GM08714 (cell line): Measurements from ENCODE around the gene HSFX2.
"Not testable (repeated sequence)": the region's sequence is repeated elsewhere in the genome, so short reads cannot be mapped to it uniquely, and the experiment has no call there.

Experiments
- H3K4me3 ChIP-seq: fragments of 200-500 bp; sonication (Bioruptor generic); 2 replicates; pipeline ENCODE4 v1.5.1; 2014; ENCODE audit warnings: mild to moderate bottlenecking, low read length, inconsistent platforms
- ZNF274 ChIP-seq: IDR thresholded peaks from 2 replicates; pipeline ENCODE4 v1.6.1; 2012; ENCODE audit warnings: mild to moderate bottlenecking, low read depth, low read length

HSFX2 gene, protein sequence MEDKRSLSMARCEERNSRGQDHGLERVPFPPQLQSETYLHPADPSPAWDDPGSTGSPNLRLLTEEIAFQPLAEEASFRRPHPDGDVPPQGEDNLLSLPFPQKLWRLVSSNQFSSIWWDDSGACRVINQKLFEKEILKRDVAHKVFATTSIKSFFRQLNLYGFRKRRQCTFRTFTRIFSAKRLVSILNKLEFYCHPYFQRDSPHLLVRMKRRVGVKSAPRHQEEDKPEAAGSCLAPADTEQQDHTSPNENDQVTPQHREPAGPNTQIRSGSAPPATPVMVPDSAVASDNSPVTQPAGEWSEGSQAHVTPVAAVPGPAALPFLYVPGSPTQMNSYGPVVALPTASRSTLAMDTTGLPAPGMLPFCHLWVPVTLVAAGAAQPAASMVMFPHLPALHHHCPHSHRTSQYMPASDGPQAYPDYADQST

DNA sequence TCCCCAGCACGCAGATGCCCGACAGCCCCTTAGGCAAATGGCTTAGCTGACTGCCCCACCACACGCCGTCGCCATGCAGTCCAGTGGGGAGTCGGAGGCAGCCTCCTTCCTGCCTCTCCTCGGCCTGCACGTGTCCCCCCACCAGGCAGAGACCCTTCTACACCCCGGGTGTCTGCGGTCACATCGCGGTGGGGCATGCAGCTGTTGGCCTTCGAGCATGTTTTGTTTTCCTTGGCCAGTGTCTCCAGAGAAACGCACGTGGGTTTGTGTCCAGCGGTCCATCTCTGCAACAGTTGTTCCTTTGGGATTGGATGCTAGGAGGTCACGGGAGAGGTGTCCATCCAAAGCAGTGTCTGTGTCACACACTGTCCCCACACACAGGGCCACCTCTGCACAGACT, at the start of gene HSFX2:
Gene HSFX2 (minus strand): TSS at position 101 of the 400 bp plus-strand sequence. CDS start 614 bp downstream, outside the sequence.
- H3K4me3 ChIP-seq = not testable (repeated sequence)

DNA sequence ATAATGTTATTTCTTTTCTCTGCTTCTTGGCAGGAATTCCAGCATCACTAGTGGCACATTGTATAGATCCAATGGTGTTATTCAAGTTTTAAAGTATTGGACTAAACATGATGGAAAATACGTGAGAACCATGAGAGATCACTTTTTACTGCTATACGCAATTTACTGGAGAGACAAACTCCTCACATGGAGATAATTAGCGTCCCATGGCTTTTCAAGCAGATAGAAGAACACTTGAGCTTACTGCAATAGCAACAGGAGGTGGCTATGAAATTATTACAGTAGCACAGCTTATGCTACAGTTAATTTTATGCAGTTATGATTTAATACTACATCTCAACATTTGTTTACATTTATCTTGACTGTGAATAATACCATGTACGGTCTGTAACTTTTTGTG, 48.4 kb upstream of the HSFX2 start:
- H3K4me3 ChIP-seq = no peak overlapping the region
- TF ChIP-seq ZNF274 = no peak

DNA sequence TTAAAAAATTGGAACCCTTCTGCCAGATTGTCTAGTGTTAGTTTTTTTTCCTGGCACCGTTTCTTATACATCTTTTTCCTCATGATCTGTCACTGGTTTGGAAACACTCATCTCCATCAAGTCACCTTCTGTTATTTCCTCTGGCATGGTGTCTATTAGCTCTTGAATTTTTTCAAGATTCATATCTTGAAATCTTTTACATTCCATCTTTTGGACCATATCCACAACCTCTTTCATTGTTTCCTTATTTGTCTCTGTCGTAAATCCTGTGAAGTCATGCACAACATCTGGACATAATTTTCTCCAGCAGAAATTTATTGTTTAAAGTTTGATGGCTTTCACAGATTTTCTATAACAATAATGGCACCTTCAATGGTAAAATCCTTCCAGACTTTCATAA, 46.7 kb upstream of the HSFX2 start:
- no peak overlapping the region for H3K4me3 ChIP-seq
- no peak for TF ChIP-seq ZNF274

DNA sequence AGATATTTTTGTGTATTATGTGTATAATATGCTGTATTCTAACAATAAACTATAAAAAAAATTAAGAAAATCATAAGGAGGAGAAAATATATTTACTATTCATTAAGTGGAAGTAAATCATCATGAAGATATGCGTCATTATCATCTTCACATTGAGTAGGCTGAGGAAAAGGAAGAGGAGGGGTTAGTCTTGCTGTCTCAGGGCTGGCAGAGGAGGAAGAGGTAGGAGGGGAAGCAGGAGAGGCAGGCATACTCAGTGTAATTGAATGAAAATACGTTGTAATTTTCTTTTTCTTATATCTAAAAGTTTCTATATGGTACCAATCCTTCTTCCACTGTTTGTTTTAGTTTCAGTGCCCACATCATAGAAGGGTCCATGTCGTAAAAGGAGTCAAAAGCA, 46.3 kb upstream of the HSFX2 start:
- no peak for TF ChIP-seq ZNF274
- no peak overlapping the region for H3K4me3 ChIP-seq

DNA sequence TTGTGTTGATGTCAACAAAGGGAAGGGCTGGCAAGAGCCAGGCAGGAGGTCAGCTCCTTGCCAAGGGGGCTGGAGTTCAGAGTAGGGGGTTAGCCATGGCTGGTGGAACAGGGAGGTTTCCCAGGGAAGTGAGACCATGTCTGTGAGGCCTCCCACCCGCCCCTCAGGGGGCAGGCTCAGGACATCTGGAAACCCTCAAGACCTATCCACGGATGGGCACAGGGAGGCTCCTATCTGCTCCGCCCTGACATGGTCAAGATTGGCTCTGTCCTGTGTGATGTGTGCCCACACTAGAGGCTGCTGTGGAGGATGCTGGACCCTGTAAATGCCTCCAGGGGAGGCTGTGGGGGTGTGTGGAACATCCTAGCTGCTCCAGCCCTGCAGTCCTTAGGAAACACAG, 44.5 kb upstream of the HSFX2 start:
- TF ChIP-seq ZNF274 = no peak
- no peak overlapping the region for H3K4me3 ChIP-seq

DNA sequence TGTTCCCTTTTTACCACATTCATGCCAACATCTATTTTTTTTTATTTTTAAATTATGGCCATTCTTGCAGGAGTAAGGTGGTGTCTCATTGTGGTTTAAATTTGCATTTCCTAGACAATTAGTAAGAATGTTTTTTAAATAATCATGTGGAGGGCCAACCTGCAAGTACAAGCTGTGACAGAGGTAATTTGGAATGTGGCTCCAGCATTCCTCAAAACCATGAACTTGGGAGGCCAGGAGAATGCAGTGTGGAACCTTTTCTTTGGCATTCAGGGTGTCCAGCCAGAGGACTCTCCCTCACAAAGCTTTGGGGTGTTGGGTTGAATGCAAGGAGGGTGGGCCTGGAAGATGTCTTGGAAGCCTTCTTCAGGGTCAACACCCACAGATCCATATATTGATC, 43.7 kb upstream of the HSFX2 start:
- H3K4me3 ChIP-seq = no peak overlapping the region
- TF ChIP-seq ZNF274 = no peak

DNA sequence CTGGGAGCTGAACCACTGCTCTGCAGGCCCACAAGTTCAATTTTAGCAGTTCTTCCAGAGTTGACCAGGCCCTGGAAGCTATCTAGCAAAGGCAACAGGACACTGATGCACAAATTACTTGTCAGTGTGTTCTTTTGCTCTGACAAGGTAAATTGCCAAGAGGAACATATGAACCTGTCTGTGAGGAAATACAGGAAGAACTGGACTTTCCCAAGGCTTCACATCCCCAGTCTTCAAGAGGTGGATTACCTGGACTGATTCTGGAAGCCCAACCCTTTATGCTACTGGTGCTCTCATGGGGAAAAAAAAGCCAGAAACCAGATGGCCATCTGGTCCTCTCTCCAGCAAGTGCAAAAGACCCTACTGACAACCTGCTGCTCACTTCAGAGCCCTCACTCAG, 38.4 kb upstream of the HSFX2 start:
- TF ChIP-seq ZNF274 = no peak
- no peak overlapping the region for H3K4me3 ChIP-seq

DNA sequence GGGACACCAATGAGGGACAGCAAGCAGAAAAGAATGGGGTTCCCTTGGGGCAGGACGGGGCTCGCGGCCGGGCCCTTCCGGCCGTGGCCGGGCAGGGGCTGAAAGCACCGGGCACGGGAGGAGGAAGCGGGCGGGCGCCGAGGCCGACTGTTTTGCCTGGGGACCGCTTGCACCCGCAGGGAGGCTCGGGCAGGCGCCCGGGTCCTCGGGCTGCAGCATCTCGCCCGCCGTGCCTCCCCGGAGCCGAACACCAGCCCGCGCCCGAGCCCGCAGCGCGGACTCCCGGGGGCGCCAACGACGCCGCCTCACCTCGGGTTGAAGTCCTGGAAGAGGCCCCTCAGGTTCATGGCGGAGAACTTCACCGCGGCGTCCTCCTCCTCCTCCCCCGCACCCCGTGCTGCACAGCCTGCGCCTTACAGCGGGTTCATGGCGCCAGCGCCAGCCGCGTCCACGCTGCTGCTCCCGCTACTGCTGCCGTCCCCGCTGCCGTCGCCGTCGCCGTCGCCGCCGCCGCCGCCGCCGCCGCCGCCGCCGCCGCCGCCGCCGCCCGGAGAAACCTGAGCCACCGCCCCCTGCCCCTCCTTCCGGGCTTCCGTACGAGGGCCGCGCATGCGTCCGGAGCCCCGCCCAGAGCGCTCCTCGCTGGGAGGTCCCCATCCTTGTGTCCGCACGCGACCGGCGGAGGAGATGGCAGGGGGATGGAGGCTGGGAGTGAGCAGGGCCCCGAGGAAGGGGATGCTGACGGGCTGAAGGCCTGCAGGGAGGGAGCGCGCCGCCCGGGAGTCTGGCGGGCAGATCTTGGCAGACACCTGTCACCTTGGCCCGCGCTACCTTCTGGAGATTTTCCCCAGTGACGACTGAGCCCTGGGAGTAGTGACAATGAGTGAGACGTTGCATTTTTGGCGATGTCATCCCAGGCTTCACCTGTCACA, 36.4 kb upstream of the HSFX2 start, which contains the start of gene TMEM185A:
Gene TMEM185A (minus strand): TSS at position 559 of the 932 bp plus-strand sequence. CDS start 212 bp downstream, at position 347.
- no peak for TF ChIP-seq ZNF274
- peak within 1 kb of the TSS; percentile 76 for H3K4me3 ChIP-seq

DNA sequence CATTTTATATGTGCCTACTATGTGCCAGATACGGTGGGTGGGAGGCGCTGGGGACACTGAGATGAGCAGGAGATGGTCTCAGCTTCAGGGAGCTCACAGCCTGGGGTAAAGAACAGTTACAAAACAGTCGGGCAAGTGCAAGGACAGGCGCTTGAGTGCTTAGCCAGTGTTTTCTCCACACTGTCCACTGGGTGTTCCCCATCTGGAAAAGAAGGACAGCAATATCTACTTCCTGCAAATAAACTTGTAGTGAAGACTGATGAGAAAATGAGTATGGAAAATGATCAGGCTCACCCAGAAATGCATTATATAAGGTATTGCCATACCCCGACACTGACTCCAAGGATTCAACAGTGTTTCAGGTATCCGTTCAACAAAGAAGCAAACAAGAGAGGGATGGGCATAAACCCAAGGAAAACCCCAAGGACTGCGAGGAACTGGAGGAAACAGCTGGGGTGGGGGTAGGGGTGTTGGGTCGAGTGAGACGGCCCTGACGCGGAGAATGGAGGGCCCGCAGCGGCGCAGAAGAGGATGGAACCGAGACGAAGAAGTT, 35.6 kb upstream of the HSFX2 start:
- TF ChIP-seq ZNF274 = no peak

DNA sequence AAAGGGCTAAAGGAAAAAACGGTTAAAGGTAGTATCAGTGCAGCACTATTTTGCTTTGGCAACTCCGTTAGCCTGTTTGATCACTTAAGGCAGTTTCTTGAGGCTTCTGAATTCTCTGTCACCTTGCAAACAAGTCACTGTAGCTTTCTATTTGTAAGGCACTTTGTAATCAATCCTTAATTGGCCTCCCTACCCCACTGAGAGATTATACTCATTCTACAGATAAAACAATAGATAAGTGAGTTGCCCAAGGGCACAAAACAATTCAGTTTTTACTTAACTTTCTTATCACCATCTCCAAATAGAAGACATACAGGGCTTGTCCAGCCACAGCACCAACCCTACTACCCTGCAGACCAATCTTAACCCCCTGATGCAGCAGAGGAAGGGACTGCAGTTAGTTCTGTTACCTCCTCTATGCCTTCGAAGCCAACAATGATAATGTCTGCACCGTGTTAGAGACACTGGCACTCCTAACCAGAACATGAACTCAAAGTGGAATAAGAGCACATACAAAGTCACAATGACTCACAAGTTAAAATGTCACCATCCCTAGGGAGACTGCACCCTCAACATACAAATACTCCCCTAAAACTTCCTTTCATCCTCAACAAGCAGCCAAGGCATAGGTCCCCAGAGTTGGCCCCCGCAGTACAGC, 34.7 kb upstream of the HSFX2 start:
- TF ChIP-seq ZNF274 = no peak
- H3K4me3 ChIP-seq = peak overlapping the region; percentile 76; the same call in 1 of the 2 replicates

More for the DNA sequence above, 35.6 kb upstream of the HSFX2 start:
- peak overlapping the region; percentile 76 for H3K4me3 ChIP-seq

DNA sequence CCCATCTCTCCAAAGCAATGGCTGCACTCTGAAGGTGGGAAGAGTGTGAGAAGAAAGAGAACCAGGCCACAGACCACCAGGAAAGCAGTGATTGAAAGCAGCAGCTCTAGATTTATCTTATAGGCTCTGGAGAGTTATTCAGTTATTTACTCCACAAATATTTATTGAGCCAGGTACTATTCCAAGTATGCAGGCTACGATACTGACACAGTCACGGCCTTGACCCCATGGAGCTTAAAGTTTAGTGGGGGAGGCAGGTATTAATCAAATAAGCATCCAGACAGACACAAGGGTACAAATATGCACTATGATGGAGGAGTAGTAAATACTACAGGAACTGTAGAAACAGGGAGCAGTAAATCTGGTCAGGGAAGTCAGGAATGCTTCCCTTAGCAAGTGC, 33.7 kb upstream of the HSFX2 start:
- no peak for TF ChIP-seq ZNF274
- no peak overlapping the region for H3K4me3 ChIP-seq

DNA sequence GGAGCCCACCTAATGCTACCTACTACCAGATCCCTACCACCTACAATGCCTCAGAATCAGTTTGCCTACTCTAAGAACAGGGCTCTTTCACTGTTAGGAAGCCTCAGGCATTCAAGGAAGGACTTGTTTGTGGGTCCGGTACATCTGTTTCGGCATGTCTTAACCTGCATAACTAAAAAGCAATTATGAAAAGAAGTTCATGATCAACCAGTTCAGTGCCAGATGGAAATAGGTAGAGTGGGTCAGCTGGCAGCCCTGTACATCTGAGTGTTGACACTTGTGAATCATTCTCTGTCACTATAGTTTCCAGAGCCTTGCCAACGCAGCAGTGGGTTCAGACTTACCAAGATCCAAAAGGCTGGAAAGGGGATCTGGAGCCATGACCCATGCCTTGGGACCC, 33.2 kb upstream of the HSFX2 start:
- no peak for TF ChIP-seq ZNF274
- no peak overlapping the region for H3K4me3 ChIP-seq

DNA sequence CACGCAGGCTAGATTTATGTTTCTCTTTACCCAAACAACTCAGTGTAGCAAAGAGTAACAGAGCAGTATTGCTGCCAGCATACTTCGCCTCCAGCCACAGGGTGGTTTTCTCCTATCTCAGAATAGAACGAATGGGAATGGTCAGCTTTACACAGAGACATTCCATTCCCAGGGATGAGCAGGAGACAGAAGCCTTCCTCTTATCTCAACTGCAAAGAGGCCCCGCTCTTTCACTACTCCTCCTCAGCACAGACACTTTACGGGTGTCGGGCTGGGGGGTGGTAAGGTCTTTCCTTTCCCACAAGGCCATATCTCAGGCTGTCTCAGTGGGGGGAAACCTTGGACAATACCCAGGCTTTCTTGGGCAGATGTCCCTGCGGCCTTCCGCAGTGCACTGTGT, 31.7 kb upstream of the HSFX2 start:
- not testable (repeated sequence) for H3K4me3 ChIP-seq

DNA sequence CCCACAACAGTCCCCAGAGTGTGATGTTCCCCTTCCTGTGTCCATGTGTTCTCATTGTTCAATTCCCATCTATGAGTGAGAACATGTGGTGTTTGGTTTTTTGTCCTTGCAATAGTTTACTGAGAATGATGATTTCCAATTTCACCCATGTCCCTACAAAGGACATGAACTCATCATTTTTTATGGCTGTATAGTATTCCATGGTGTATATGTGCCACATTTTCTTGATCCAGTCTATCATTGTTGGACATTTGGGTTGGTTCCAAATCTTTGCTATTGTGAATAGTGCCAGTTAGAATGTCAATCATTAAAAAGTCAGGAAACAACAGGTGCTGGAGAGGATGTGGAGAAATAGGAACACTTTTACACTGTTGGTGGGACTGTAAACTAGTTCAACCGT, 24.5 kb upstream of the HSFX2 start:
- H3K4me3 ChIP-seq = not testable (repeated sequence)
